Aorta (tissue), 5 donors: ENCODE data around the gene TNPO1. TPM values are rescaled to one million over a fixed set of nuclear protein-coding genes. Genes with fewer than 3 reads are reported as not detected.
A peak's percentile ranks its signal among the peaks of the same experiment; 100 is the strongest.

ENCODE experiments used
- ATAC-seq: fragments of 200-7000 bp; cut with Tn5 transposase; one replicate; pipeline ENCODE4 v1.9.1; 2022; ENCODE audit warnings: moderate library complexity; ENCODE audit not compliant: low FRiP score
- DNase-seq, 2 donors: peaks; one replicate each; pipeline ENCODE4 v3.0.0-alpha.2; 2020
- H3K27ac ChIP-seq, 2 donors: one replicate each; pipeline ENCODE4 v1.5.1; 2013; ENCODE audit warnings: low read length in 2 of 2, mild to moderate bottlenecking in 2 of 2, moderate library complexity in 2 of 2, control low read depth in 1 of 2, inconsistent platforms in 1 of 2, low read depth in 1 of 2
- H3K27me3 ChIP-seq, 2 donors: one replicate each; pipeline ENCODE4 v1.6.1; 2013; ENCODE audit warnings: control low read depth in 1 of 2, low read length in 1 of 2, mild to moderate bottlenecking in 1 of 2, moderate library complexity in 1 of 2; ENCODE audit not compliant: insufficient read depth in 2 of 2, control insufficient read depth in 1 of 2
- H3K36me3 ChIP-seq, 2 donors: one replicate each; pipeline ENCODE4 v1.6.1; 2013; ENCODE audit warnings: control low read depth in 1 of 2, low read length in 1 of 2, mild to moderate bottlenecking in 1 of 2; ENCODE audit not compliant: insufficient read depth in 2 of 2, control insufficient read depth in 1 of 2
- H3K4me1 ChIP-seq, 2 donors: one replicate each; pipeline ENCODE4 v1.6.1; 2013; ENCODE audit warnings: low read length in 2 of 2, control low read depth in 1 of 2, mild to moderate bottlenecking in 1 of 2, moderate library complexity in 1 of 2; ENCODE audit not compliant: insufficient read depth in 2 of 2, control insufficient read depth in 1 of 2
- H3K4me3 ChIP-seq, 2 donors: one replicate each; pipeline ENCODE4 v1.5.1; 2013; ENCODE audit warnings: low read length in 2 of 2, control low read depth in 1 of 2, mild to moderate bottlenecking in 1 of 2
- H3K9me3 ChIP-seq: one replicate; pipeline ENCODE4 v1.6.1; 2013; ENCODE audit warnings: mild to moderate bottlenecking, low read length; ENCODE audit not compliant: control insufficient read depth
- WGBS, 2 donors: extraction: QIAGEN DNeasy Blood & Tissue Kit; methylation state at CpG; one replicate each; pipeline ENCODE4 v1.1.7; 2013; 5-methylcytosine and 5-hydroxymethylcytosine counted together
- intact Hi-C, 2 donors: fragments of 100-400 bp; cut with DNase I; formaldehyde crosslinking; loops; one replicate each; pipeline versions ENCODE4 v1.14.2 to v1.15.0; 2022
- polyA plus RNA-seq, 2 donors: library from polyadenylated mRNA; stranded (reverse); fragments of 200-250 nt; gene quantifications; one replicate each; pipeline ENCODE4 v1.2.3, GENCODE V29; 2013
- total RNA-seq, 2 donors: library from RNA; stranded (reverse); fragmentation: NEBNext Ultra II Directional; extraction: Animal tissue kit (Norgen Biotek cat#: 25700); gene quantifications; one replicate each; pipeline ENCODE4 v1.2.1, GENCODE V29; 2021
- donor health status: healthy with polysubstance abuse.
- donor health status: Bipolar disorder and iron deficiency.
- donor health status: DM: no; HTN: no; CAD: no.
- donor health status: DM: no; HTN: no; CAD: no.
- donor health status: DM: yes; HTN: yes; CAD: no.

The TNPO1 gene
- total and polyA plus RNA-seq, 4 donors = 11.2 to 113 (median 53.1) TPM

- DNase-seq (no peak), ATAC-seq (no peak)
- Histone ChIP-seq H3K4me3 (peak overlapping the region; percentile 18 to 99), H3K4me1 (peaks cover 3% of the 10 kb centered on the region in 2 donors), H3K27me3 (no peaks in the 10 kb centered on the region), H3K9me3 (no peaks in the 10 kb centered on the region), H3K27ac (no peak overlapping the region), H3K36me3 (peaks cover 0 to 2% of the 10 kb centered on the region in 2 donors)
- intact Hi-C loops = loop anchor here in 1 of 2 donors (5.0 kb wide), 1 partner anchor 33 kb away; the partner anchor contains the start of gene TNPO1
- 48 to 53% methylated on average over 2 of the region's 2 CpGs for WGBS, 2 donors
These were observed 33.7 kb downstream of the TNPO1 start for GRCh38 chr5:72850113-72850512.

- no peak overlapping the region for H3K4me3 ChIP-seq
- H3K27ac ChIP-seq = no peak overlapping the region
- ATAC-seq = no peak
- intact Hi-C loops = loop anchor here in 1 of 2 donors (5.0 kb wide), 1 partner anchor 35 kb away; the partner anchor contains the start of gene TNPO1
- no peaks in the 10 kb centered on the region for H3K27me3 ChIP-seq
- H3K4me1 ChIP-seq = peaks cover 0 to 3% of the 10 kb centered on the region in 2 donors
- WGBS, 2 donors = 89 to 90% methylated on average over 4 of the region's 4 CpGs
- no peak for DNase-seq
- H3K36me3 ChIP-seq = peaks cover 0 to 2% of the 10 kb centered on the region in 2 donors
- H3K9me3 ChIP-seq = no peaks in the 10 kb centered on the region
These were observed 35.9 kb downstream of the TNPO1 start for GRCh38 chr5:72852356-72852755.

GRCh38 chr5:72854419-72854818, 38.0 kb downstream of the TNPO1 start:
- Histone ChIP-seq H3K36me3 (peaks cover 0 to 2% of the 10 kb centered on the region in 2 donors), H3K27me3 (no peaks in the 10 kb centered on the region), H3K9me3 (no peaks in the 10 kb centered on the region), H3K4me3 (no peak overlapping the region), H3K4me1 (peaks cover 0 to 3% of the 10 kb centered on the region in 2 donors), H3K27ac (no peak overlapping the region)
- 64 to 71% methylated on average over 3 of the region's 3 CpGs for WGBS, 2 donors
- intact Hi-C loops = loop anchor here in 1 of 2 donors (5.0 kb wide), 1 partner anchor 37 kb away; the partner anchor contains the start of gene TNPO1
- ATAC-seq = no peak
- no peak for DNase-seq

DNA sequence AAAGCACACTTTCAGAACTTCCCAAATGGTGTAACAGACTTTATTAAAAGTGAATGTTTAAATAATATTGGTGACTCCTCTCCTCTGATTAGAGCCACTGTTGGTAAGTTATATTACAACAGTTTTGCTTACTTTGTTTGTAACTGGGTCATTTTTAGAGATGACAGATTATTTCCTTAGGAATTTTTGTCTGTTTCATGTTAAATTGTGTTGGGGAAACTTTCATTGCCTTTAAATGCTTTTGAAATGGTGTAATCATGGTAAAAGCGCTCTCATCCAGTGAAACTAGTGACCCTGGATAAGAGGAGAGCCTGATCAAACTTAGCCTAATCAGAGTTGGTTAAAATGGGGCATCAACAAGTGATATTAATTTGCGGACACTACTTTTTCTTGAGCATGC, 39.4 kb downstream of the TNPO1 start:
- peaks cover 0 to 3% of the 10 kb centered on the region in 2 donors for H3K4me1 ChIP-seq
- DNase-seq (no peak), ATAC-seq (no peak)
- no peak overlapping the region for H3K4me3 ChIP-seq
- H3K27me3 ChIP-seq = no peaks in the 10 kb centered on the region
- WGBS, 2 donors = 93 to 95% methylated on average over 2 of the region's 2 CpGs
- intact Hi-C loops = loop anchor here in 1 of 2 donors (5.0 kb wide), 1 partner anchor 39 kb away; the partner anchor contains the start of gene TNPO1
- no peaks in the 10 kb centered on the region for H3K9me3 ChIP-seq
- peaks cover 0 to 2% of the 10 kb centered on the region in 2 donors for H3K36me3 ChIP-seq
- H3K27ac ChIP-seq = no peak overlapping the region

DNA sequence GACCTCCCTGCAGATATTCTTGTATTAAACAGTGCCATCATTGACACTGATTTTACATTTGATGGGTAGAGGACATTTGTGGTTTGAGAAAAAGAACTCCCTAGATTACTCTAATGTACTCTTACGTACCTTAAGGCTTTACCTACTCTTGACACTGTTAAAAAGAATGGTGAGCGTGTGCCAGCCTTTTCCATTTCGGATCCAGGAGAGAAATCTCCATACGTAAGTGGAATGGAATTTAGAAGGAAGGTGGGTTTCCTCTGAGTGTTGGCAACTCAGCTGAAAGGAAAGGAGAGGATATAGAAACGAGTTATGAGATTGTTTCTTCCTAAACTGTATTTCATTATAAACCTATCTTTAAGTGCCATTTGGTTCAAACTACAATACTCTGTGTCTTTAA, 40.9 kb downstream of the TNPO1 start:
- H3K9me3 ChIP-seq = no peaks in the 10 kb centered on the region
- no peak for DNase-seq
- peaks cover 0 to 2% of the 10 kb centered on the region in 2 donors for H3K36me3 ChIP-seq
- intact Hi-C loops = loop anchor here in 1 of 2 donors (5.0 kb wide), 1 partner anchor 40 kb away; the partner anchor contains the start of gene TNPO1
- H3K4me1 ChIP-seq = peaks cover 0 to 3% of the 10 kb centered on the region in 2 donors
- ATAC-seq = no peak
- no peaks in the 10 kb centered on the region for H3K27me3 ChIP-seq
- no peak overlapping the region for H3K4me3 ChIP-seq
- no peak overlapping the region for H3K27ac ChIP-seq
- WGBS, 2 donors = 21% methylated on average over 5 of the region's 5 CpGs

GRCh38 chr5:72859127-72859526, 42.7 kb downstream of the TNPO1 start:
- H3K4me3 ChIP-seq = no peak overlapping the region
- intact Hi-C loops = loop anchor here in 1 of 2 donors (5.0 kb wide), 1 partner anchor 42 kb away; the partner anchor contains the start of gene TNPO1
- ATAC-seq (no peak), DNase-seq (no peak)
- no peaks in the 10 kb centered on the region for H3K9me3 ChIP-seq
- H3K27me3 ChIP-seq = no peaks in the 10 kb centered on the region
- H3K27ac ChIP-seq = no peak overlapping the region
- 48 to 56% methylated on average over 1 of the region's 1 CpG for WGBS, 2 donors
- peaks cover 0 to 3% of the 10 kb centered on the region in 2 donors for H3K4me1 ChIP-seq
- H3K36me3 ChIP-seq = peaks cover 0 to 4% of the 10 kb centered on the region in 2 donors

GRCh38 chr5:72860499-72860898, 44.0 kb downstream of the TNPO1 start:
- 58 to 59% methylated on average over 4 of the region's 4 CpGs for WGBS, 2 donors
- H3K27ac ChIP-seq = no peak overlapping the region
- no peak for DNase-seq
- ATAC-seq = peak; percentile 44
- no peaks in the 10 kb centered on the region for H3K4me1 ChIP-seq
- no peaks in the 10 kb centered on the region for H3K9me3 ChIP-seq
- H3K36me3 ChIP-seq = peaks cover 0 to 4% of the 10 kb centered on the region in 2 donors
- intact Hi-C loops = no loop called here
- H3K4me3 ChIP-seq = no peak overlapping the region
- no peaks in the 10 kb centered on the region for H3K27me3 ChIP-seq

- no peak for ATAC-seq
- Histone ChIP-seq H3K4me3 (no peak overlapping the region), H3K27me3 (no peaks in the 10 kb centered on the region), H3K4me1 (no peaks in the 10 kb centered on the region), H3K27ac (no peak overlapping the region), H3K9me3 (no peaks in the 10 kb centered on the region), H3K36me3 (peaks cover 3% of the 10 kb centered on the region in 2 donors)
- intact Hi-C loops = no loop called here
- WGBS, 2 donors = 16 to 35% methylated on average over 1 of the region's 1 CpG
- no peak for DNase-seq
These were observed 55.0 kb downstream of the TNPO1 start for GRCh38 chr5:72871366-72872024.

DNA sequence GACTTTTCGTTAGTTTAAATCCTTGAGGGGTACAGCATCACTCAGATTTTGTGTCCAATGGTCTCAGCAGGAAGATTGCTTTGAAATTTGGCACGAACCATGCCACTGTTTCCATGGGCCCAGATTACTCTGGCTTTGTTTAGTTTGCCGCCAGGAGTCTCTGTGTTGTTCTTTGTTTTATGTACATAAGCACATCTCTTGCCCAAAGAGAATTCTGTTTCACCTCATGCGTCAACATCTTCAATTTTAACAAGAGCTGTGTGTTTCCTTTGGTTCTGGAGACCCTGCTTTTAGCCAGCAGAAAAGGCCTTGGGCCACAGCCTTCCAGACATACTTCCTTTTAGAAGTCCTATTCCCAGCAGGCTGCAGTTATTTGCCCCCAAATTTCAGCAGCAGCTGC, 62.4 kb downstream of the TNPO1 start:
- Histone ChIP-seq H3K36me3 (peaks cover 1 to 3% of the 10 kb centered on the region in 2 donors), H3K4me3 (no peak overlapping the region), H3K4me1 (no peaks in the 10 kb centered on the region), H3K27me3 (no peaks in the 10 kb centered on the region), H3K27ac (no peak overlapping the region), H3K9me3 (no peaks in the 10 kb centered on the region)
- no peak for DNase-seq
- 81 to 82% methylated on average over 4 of the region's 4 CpGs for WGBS, 2 donors
- intact Hi-C loops = no loop called here
- ATAC-seq = no peak
